DMS53 treated with DMSO at 0.1 percent for 48 hours (cell line): ENCODE data around the gene NEUROG3.

ENCODE experiments used
- DNase-seq: peaks from one replicate; lab custom pipeline; 2025; ENCODE audit not compliant: unreplicated experiment; lab: John Stamatoyannopoulos, UW

The NEUROG3 gene, protein sequence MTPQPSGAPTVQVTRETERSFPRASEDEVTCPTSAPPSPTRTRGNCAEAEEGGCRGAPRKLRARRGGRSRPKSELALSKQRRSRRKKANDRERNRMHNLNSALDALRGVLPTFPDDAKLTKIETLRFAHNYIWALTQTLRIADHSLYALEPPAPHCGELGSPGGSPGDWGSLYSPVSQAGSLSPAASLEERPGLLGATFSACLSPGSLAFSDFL

DNA sequence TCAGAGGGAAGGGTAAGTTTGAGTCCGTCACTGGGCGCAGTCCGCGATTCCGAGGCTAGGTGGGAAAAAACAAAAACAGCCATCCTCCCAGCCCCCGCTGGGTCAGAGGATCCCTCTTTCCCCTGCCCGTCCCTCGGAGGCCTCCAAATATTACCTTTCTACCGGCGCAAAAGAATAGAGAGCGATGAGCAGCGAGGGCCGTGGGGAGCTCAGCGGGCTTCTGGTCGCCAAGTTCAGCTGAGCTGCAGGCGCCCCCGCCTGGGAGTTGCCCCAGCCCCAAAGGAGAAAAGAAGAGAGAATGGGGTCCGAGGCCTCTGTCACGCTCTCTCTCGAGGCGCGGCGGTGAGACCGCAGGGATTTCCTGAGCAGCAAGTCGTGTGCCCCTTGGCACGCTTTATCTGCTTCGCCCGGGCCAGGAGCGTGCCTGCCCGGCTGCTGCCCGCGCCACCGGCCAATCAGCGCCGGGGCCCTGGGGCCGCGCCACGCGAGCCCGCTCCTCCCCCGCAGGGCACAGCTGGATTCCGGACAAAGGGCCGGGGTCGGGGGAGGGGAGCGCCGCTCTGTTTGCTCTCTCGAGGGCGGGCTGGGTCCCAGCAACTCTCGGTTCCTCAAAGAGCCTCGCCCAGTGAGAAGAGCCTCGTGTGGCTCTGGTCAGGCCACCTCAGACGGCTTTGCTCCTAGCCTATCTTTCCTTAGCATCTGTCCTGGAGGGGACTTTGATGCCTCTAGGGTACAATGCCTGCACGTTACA, at the start of gene NEUROG3:
NEUROG3 (minus strand) TSS at position 367 of the 751 bp plus-strand sequence. CDS start 379 bp downstream, outside the sequence.
- no peak for DNase-seq

GRCh38 chr10:69620625-69621024, 47.4 kb upstream of the NEUROG3 start:
- no peak for DNase-seq

- no peak for DNase-seq
Observed at GRCh38 chr10:69619626-69620025, 46.4 kb upstream of the NEUROG3 start.

- no peak for DNase-seq
Observed at GRCh38 chr10:69618746-69619145, 45.5 kb upstream of the NEUROG3 start.

DNA sequence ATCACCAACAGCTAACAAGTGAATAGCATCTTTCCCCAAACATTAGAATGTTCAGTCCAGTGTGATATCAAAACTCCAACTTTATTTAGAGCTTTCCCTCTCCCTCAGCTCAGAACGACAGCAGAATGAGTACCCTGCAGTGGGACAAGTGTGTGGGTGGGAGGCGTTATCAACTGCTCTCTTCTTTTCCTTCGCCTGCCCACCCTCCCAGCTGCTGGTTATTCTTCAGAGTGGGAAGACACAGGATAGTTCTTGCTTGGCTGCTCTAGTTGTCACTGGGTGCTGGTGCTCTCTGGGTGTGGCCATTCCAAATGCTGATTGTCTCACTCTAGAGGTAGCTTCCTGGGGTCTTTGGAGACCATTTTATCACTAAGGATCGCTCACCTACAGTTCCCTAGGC, 43.1 kb upstream of the NEUROG3 start:
- DNase-seq, result no peak

DNA sequence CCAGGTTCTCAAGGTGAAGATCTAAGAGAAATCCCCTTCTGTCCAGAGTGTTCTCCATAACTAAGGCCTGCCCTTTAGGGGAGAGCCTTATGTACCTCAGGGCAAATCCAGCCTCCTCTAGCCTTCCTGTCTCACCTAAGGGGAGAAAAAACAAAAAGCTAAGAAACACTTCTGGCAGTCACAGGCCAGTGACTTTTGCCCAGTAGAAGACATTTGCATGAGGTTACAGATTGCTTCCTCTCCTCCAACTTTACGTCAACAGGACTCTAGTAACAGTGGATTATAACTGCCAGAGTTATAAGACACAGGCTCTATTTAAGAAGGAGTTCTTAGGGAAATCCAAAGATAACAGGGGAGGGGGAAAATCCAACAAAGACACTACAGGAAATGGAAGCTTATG, 40.9 kb upstream of the NEUROG3 start:
- no peak for DNase-seq

GRCh38 chr10:69612760-69613159, 39.5 kb upstream of the NEUROG3 start:
- no peak for DNase-seq

GRCh38 chr10:69609077-69609476, 35.9 kb upstream of the NEUROG3 start:
- DNase-seq, result no peak

GRCh38 chr10:69600761-69601330, 27.6 kb upstream of the NEUROG3 start:
- no peak for DNase-seq

- DNase-seq, result no peak
Observed at GRCh38 chr10:69588358-69588757, 15.1 kb upstream of the NEUROG3 start.

GRCh38 chr10:69584624-69585023, 11.4 kb upstream of the NEUROG3 start:
- no peak for DNase-seq

- DNase-seq, result no peak
Observed at GRCh38 chr10:69583106-69583505, 9.9 kb upstream of the NEUROG3 start.

- DNase-seq, result no peak
Observed at GRCh38 chr10:69580435-69580834, 7.2 kb upstream of the NEUROG3 start.

DNA sequence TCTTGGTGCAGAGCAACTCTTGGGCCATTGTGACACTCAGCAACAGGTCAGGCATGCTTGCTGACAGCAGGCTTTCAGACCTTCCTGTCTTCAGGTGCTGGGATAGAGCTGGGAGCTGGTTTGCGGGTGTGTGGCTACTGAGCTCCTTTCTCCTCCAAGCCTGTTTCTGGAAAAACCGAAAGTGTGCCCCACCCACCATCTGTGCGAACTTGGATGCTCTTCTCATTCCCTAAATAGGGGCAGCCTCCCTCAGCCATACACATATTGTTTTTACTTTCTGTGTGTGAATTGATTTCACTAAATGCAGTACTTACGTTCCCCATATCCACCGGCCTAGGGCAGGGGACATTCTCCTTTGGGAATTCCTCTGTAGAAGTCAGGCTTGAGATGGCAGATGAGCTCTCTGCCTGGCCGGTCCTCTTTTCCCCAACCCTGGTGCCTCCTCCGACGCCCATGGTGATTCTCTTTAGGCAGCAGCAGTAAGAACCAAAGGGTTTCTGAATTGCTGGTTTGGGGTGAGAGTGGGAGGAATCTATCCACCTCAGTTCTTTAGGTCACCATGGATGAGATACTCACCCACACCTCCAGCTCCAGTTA, 6.3 kb upstream of the NEUROG3 start:
- DNase-seq, result no peak

DNA sequence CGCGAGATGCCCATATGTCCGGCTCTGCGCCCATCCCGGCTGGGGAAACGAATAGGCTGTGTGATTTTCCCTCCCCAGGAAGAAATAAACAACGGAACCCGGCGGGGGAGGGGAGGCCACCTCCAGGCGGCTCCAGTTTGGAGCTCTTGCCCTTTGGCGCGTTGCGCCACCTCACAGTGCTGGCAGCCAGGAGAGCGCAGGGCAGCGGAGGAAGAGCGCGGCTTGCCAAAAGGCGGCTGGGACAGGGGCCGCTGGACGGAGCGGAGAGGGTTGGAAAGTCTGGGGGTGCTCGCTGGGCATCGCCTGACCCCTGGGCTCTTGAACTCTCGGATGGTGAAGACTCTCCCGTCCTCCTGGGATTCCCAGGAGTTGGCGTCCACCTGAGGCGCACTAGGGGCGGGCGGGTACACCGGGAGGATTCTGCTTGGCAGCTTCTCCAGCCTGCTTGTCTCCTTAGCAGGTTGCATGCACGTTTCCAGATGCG, 5.3 kb upstream of the NEUROG3 start:
- DNase-seq, result no peak

GRCh38 chr10:69577268-69578232, 4.3 kb upstream of the NEUROG3 start:
- no peak for DNase-seq

DNA sequence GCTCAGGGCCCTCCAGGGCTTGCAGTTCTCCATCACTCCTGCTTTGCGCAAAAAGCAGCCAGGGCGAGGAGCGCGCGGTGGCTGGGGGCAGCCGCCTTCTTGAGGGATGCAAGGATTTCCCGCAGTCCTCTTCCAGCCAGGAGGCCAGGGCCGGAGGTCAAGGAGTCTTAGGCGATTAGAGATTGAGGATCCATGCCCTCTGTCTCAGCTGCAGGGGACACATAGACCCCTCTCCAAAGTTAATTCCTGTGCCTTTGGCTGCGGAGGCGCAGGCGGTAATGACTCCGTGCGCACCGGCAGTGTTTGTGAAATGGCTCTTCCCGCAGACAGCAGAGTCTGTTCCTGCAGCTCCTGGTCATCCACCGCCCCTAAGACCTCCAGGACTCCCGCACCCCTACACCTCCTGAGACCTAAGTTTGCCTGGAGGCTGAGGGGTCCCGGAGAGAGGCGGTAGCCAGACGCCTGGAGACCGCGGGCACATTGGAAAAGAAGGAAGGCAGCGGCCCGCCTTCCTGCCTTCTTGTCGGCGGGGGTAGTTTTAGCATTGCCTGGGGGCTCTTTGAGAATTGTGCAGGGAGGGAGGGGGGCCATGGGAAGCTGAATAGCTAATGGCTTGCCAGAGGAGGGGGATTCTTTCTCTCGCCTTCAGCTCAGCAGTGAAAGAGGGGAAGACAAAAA, 3.3 kb upstream of the NEUROG3 start:
- DNase-seq, result no peak

GRCh38 chr10:69575164-69575722, 2.0 kb upstream of the NEUROG3 start:
- DNase-seq, result no peak

GRCh38 chr10:69574571-69574978, 1.4 kb upstream of the NEUROG3 start:
- no peak for DNase-seq
